Heart right ventricle (tissue), 16 donors: ENCODE measurements around the gene SNRPD1. TPM values are rescaled to one million over a fixed set of nuclear protein-coding genes. Genes with fewer than 3 reads are reported as not detected.

Experiments
- ATAC-seq, 8 donors: fragments of 200-7000 bp; cut with Tn5 transposase; one replicate each; pipeline ENCODE4 v1.9.1; 2020; ENCODE audit warnings: mild to moderate bottlenecking in 8 of 8, moderate library complexity in 8 of 8, moderate number of reproducible peaks in 1 of 8
- DNase-seq, 2 donors: peaks; one replicate each; pipeline ENCODE4 v3.0.0-alpha.2; 2020
- H3K27ac ChIP-seq, 10 donors: fragments of 200-600 bp; sonication (generic) in 2 of 10; one replicate each; pipeline versions ENCODE4 v1.5.0 to v1.8.0; 2020 to 2022; ENCODE audit warnings: mild to moderate bottlenecking in 3 of 10
- H3K27me3 ChIP-seq, 7 donors: fragments of 200-600 bp; one replicate each; pipeline ENCODE4 v1.8.0; 2021 to 2022; ENCODE audit warnings: mild to moderate bottlenecking in 2 of 7
- H3K36me3 ChIP-seq, 9 donors: fragments of 200-600 bp; sonication (generic) in 1 of 9; one replicate each; pipeline versions ENCODE4 v1.5.0 to v1.8.0; 2020 to 2022; ENCODE audit warnings: mild to moderate bottlenecking in 2 of 9
- H3K4me1 ChIP-seq, 9 donors: fragments of 200-600 bp; sonication (generic) in 1 of 9; one replicate each; pipeline versions ENCODE4 v1.5.0 to v1.8.0; 2020 to 2022; ENCODE audit warnings: mild to moderate bottlenecking in 4 of 9
- H3K4me3 ChIP-seq, 10 donors: fragments of 200-600 bp; sonication (generic) in 2 of 10; one replicate each; pipeline versions ENCODE4 v1.5.0 to v1.8.0; 2020 to 2022; ENCODE audit warnings: mild to moderate bottlenecking in 7 of 10, moderate library complexity in 2 of 10
- H3K9me3 ChIP-seq, 11 donors: fragments of 200-600 bp in 10 of 11; sonication (generic) in 2 of 11; one replicate each; pipeline versions ENCODE4 v1.5.0 to v1.8.0; 2013 to 2022; ENCODE audit warnings: mild to moderate bottlenecking in 2 of 11, control low read depth in 1 of 11, moderate library complexity in 1 of 11
- CTCF ChIP-seq, 9 donors: fragments of 200-600 bp; sonication (generic) in 2 of 9; IDR thresholded peaks; one replicate each; pipeline versions ENCODE4 v1.5.0 to v1.8.0; 2021 to 2022; ENCODE audit warnings: antibody characterized with exemption in 9 of 9, mild to moderate bottlenecking in 5 of 9, moderate library complexity in 1 of 9
- WGBS, 2 donors: extraction: QIAGEN DNeasy Blood & Tissue Kit; methylation state at CpG; one replicate each; pipeline ENCODE4 v1.1.7; 2013; ENCODE audit warnings: inconsistent platforms in 1 of 2; 5-methylcytosine and 5-hydroxymethylcytosine counted together
- intact Hi-C, 10 donors: fragments of 100-400 bp; cut with DNase I; formaldehyde crosslinking; loops; one replicate each; pipeline versions ENCODE4 v1.11.1 to v1.14.2; 2022
- polyA plus RNA-seq, 2 donors: library from polyadenylated mRNA; stranded (reverse); fragments of 200-250 nt; gene quantifications; one replicate each; pipeline ENCODE4 v1.2.3, GENCODE V29; 2013
- total RNA-seq, 10 donors: library from RNA; stranded (reverse); fragmentation: NEBNext Ultra II Directional in 3 of 10; extraction: Animal tissue kit (Norgen Biotek cat#: 25700) in 3 of 10; gene quantifications; one replicate each; pipeline versions ENCODE4 v1.2.1 to v1.2.4, GENCODE V29; 2021 to 2023
- donor health status: Arrhythmogenic right ventricular cardiomyopathy.
- donor health status: ischemic (EF 13 %, LVEDD 7.1; RV severe dilation, severe dysfunction).
- donor health status: healthy with polysubstance abuse.
- donor health status: DM: no; HTN: yes; CAD: no.
- donor health status: DM: no; HTN: no; CAD: no.
- donor health status: ischemic (EF 25% LVEDD 6.9; RV normal size, moderate dysfunction).
- donor health status: ischemic (EF 25% LVEDD 5.7; RV mildly dilated, moderate dysfunction).
- donor health status: healthy.
- donor health status: DM: yes; HTN: yes; CAD: no.
- donor health status: Ischemic cardiomyopathy.
- donor health status: ischemic (EF 35%, LVEDD 5.7; RV mildly dilated, moderate dysfunction).
- donor health status: nonischemic (EF 11% LVEDD 7.7; RV severe dilation, severe dysfunction).
- donor health status: DM: yes; HTN: yes; CAD: no.
- donor health status: PGD.
- donor health status: ischemic (EF 29% LVEDD 5.4; RV normal size, mild dysfunction).
- donor health status: nonischemic (EF 23%, LVEDD 6.1; RV moderate dilation, normal function).

Gene SNRPD1
- total and polyA plus RNA-seq, 12 donors, result 11.1 to 36.3 (median 18.6) TPM

GRCh38 chr18:21660078-21660477 is 48.0 kb downstream of the SNRPD1 start:
- H3K36me3 ChIP-seq, result peaks cover 0 to 65% (median 4%) of the 10 kb centered on the region in 9 donors
- 84 to 93% methylated on average over 2 of the region's 2 CpGs for WGBS, 2 donors
- TF ChIP-seq CTCF (IDR thresholded peaks at IDR 0.05), result no peak
- ATAC-seq (no peak), DNase-seq (no peak)
- no peaks in the 10 kb centered on the region for H3K27me3 ChIP-seq
- no peak overlapping the region for H3K27ac ChIP-seq
- no peaks in the 10 kb centered on the region for H3K4me1 ChIP-seq
- no peak overlapping the region for H3K4me3 ChIP-seq
- intact Hi-C loops, result no loop called here
- no peaks in the 10 kb centered on the region for H3K9me3 ChIP-seq

DNA sequence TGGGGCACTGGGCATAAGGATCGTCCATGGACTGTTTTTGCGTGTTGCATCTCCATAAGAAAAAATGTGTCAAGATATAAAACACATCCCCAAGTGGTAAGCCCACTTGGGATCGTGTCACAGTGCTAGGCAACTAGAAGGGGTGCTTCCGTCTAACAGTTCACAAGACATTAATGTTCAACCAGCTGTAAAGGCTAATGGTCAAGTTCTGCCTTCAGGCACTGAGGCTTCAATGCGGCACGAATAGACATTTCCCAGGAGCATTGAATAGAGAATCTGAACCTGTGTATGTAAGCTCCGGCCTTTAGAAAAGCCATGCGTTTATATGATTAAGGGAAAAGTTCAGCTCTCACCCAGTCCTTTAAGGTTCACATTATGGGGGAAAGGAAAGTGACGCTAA is 50.5 kb downstream of the SNRPD1 start:
- Histone ChIP-seq H3K27me3 (no peaks in the 10 kb centered on the region), H3K4me1 (no peaks in the 10 kb centered on the region), H3K36me3 (peaks cover 0 to 40% (median 0%) of the 10 kb centered on the region in 9 donors), H3K4me3 (no peak overlapping the region), H3K27ac (no peak overlapping the region), H3K9me3 (no peaks in the 10 kb centered on the region)
- ATAC-seq, result no peak
- WGBS, 2 donors, result 94 to 99% methylated on average over 9 of the region's 9 CpGs
- DNase-seq, result no peak
- intact Hi-C loops, result no loop called here
- no peak for TF ChIP-seq CTCF (IDR thresholded peaks at IDR 0.05)

GRCh38 chr18:21663578-21663977 is 51.5 kb downstream of the SNRPD1 start:
- peak overlapping the region in 3 of 10 donors; percentile 15 to 42 (median 24) for H3K27ac ChIP-seq
- H3K27me3 ChIP-seq, result no peaks in the 10 kb centered on the region
- no peaks in the 10 kb centered on the region for H3K4me1 ChIP-seq
- H3K36me3 ChIP-seq, result peaks cover 0 to 31% (median 0%) of the 10 kb centered on the region in 9 donors
- ATAC-seq (peak in 6 of 8 donors; percentile 33 to 91 (median 64)), DNase-seq (no peak)
- no peaks in the 10 kb centered on the region for H3K9me3 ChIP-seq
- TF ChIP-seq CTCF (IDR thresholded peaks at IDR 0.05), result no peak
- intact Hi-C loops, result no loop called here
- WGBS, 2 donors, result 72% methylated on average over 7 of the region's 7 CpGs
- H3K4me3 ChIP-seq, result no peak overlapping the region

DNA sequence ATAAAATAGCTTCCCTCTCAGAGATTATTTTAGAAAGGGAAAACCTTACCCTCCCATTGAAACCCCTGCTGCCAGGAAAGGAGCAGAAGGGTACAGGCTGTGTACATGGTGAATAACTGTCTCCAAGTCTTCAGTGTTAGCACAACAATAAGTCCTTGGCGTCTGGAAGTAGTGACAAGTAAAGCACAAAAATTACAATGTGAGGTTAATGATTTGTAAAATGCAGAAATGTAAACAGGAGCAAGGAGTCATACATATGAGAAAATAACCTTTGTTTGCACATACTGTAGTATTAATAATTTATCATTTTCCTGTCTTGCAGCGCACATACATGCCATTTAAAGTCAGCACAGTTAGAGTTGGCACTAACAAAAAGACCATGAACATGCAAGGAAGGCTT is 52.0 kb downstream of the SNRPD1 start:
- no peaks in the 10 kb centered on the region for H3K9me3 ChIP-seq
- H3K27ac ChIP-seq, result peak overlapping the region in 2 of 10 donors; percentile 15 to 24
- no peak overlapping the region for H3K4me3 ChIP-seq
- intact Hi-C loops, result no loop called here
- DNase-seq (no peak), ATAC-seq (no peak)
- H3K4me1 ChIP-seq, result no peaks in the 10 kb centered on the region
- H3K36me3 ChIP-seq, result peaks cover 0 to 26% (median 0%) of the 10 kb centered on the region in 9 donors
- WGBS, 2 donors, result 89 to 93% methylated on average over 2 of the region's 2 CpGs
- no peak for TF ChIP-seq CTCF (IDR thresholded peaks at IDR 0.05)
- no peaks in the 10 kb centered on the region for H3K27me3 ChIP-seq
